OCI-LY1 (cell line): ENCODE results near the gene MRPL36.

Experiments
- H2AFZ ChIP-seq: fragments of 200-600 bp; sonication (generic), shearing (Covaris generic); 2 replicates; pipeline ENCODE4 v1.6.0; 2014; ENCODE audit warnings: antibody characterized with exemption, mild to moderate bottlenecking, low read length
- H3F3A ChIP-seq: fragments of 200-600 bp; sonication (generic), shearing (Covaris generic); 2 replicates; pipeline ENCODE4 v1.6.0; 2014; ENCODE audit warnings: mild to moderate bottlenecking, antibody characterized with exemption, low read length, moderate library complexity; ENCODE audit not compliant: insufficient read depth
- H3K27ac ChIP-seq: fragments of 200-600 bp; sonication (generic); 2 replicates; pipeline ENCODE4 v1.5.1; 2014; ENCODE audit warnings: low read length, mixed run types, mild to moderate bottlenecking, low read depth; ENCODE audit not compliant: poor library complexity, severe bottlenecking
- H3K27me3 ChIP-seq: fragments of 200-600 bp; sonication (generic); 2 replicates; pipeline ENCODE4 v1.6.0; 2014; ENCODE audit warnings: antibody characterized with exemption, mild to moderate bottlenecking, low read length, moderate library complexity; ENCODE audit not compliant: insufficient read depth
- H3K36me3 ChIP-seq: fragments of 200-600 bp; sonication (generic); 2 replicates; pipeline ENCODE4 v1.6.1; 2014; ENCODE audit warnings: mild to moderate bottlenecking, antibody characterized with exemption, low read length, moderate library complexity, mixed read lengths; ENCODE audit not compliant: insufficient read depth
- H3K4me1 ChIP-seq: fragments of 200-600 bp; sonication (generic); 2 replicates; pipeline ENCODE4 v1.5.1; 2014; ENCODE audit warnings: mild to moderate bottlenecking, low read length, moderate library complexity; ENCODE audit not compliant: insufficient read depth, severe bottlenecking
- H3K4me2 ChIP-seq: fragments of 200-600 bp; sonication (generic), shearing (Covaris generic); 2 replicates; pipeline ENCODE4 v1.6.1; 2014; ENCODE audit warnings: low read length
- H3K4me3 ChIP-seq: fragments of 200-600 bp; sonication (generic); 2 replicates; pipeline ENCODE4 v1.5.1; 2014; ENCODE audit warnings: low read length, low read depth, mild to moderate bottlenecking, mixed read lengths; ENCODE audit not compliant: poor library complexity, severe bottlenecking
- H3K79me2 ChIP-seq: fragments of 200-600 bp; shearing (Covaris generic); 2 replicates; pipeline ENCODE4 v1.6.1; 2016; ENCODE audit warnings: mixed run types, low read length, mixed read lengths; ENCODE audit not compliant: insufficient read depth
- H3K9ac ChIP-seq: fragments of 200-600 bp; sonication (generic), shearing (Covaris generic); 2 replicates; pipeline ENCODE4 v1.6.1; 2014; ENCODE audit warnings: mild to moderate bottlenecking, low read length, mixed read lengths
- H3K9me2 ChIP-seq: fragments of 200-600 bp; sonication (generic), shearing (Covaris generic); 2 replicates; pipeline ENCODE4 v1.6.1; 2014; ENCODE audit warnings: low read depth, mild to moderate bottlenecking, low read length, mixed read lengths
- H3K9me3 ChIP-seq: fragments of 200-600 bp; shearing (Covaris generic); 2 replicates; pipeline ENCODE4 v1.6.1; 2014; ENCODE audit warnings: low read length, mixed read lengths
- H4K20me1 ChIP-seq: fragments of 200-600 bp; sonication (generic), shearing (Covaris generic); 2 replicates; pipeline ENCODE4 v1.6.0; 2016; ENCODE audit warnings: mild to moderate bottlenecking, low read length; ENCODE audit not compliant: insufficient read depth
- CTCF ChIP-seq: fragments of 200-600 bp; sonication (generic), shearing (Covaris generic); IDR thresholded peaks from 2 replicates; pipeline ENCODE4 v1.5.1; 2017; ENCODE audit warnings: mild to moderate bottlenecking, antibody characterized with exemption, low read length, moderate library complexity, mixed read lengths
- EZH2 ChIP-seq: fragments of 200-600 bp; sonication (generic), shearing (Covaris generic); IDR thresholded peaks from 2 replicates; pipeline ENCODE4 v1.8.0; 2017; ENCODE audit warnings: borderline replicate concordance, mixed run types, mild to moderate bottlenecking, antibody characterized with exemption, low read length, moderate library complexity, mixed read lengths

The MRPL36 gene

GRCh38 chr5:1771149-1772065 lies 28.2 kb downstream of the MRPL36 start:
- H3K36me3 ChIP-seq = no peaks in the 10 kb centered on the region
- no peaks in the 10 kb centered on the region for H3F3A ChIP-seq
- H3K9me3 ChIP-seq = no peaks in the 10 kb centered on the region
- H3K4me3 ChIP-seq = no peak overlapping the region
- no peak overlapping the region for H3K4me2 ChIP-seq
- no peak for TF ChIP-seq EZH2
- no peak for TF ChIP-seq CTCF
- H3K9me2 ChIP-seq = no peaks in the 10 kb centered on the region
- no peak overlapping the region for H3K27ac ChIP-seq
- no peak overlapping the region for H3K9ac ChIP-seq
- no peaks in the 10 kb centered on the region for H4K20me1 ChIP-seq
- H2AFZ ChIP-seq = no peak overlapping the region
- H3K79me2 ChIP-seq = no peaks in the 10 kb centered on the region
- H3K27me3 ChIP-seq = peaks cover 9% of the 10 kb centered on the region; the same call in 1 of the 2 replicates
- H3K4me1 ChIP-seq = no peaks in the 10 kb centered on the region

GRCh38 chr5:1770443-1770802 lies 29.2 kb downstream of the MRPL36 start:
- Histone ChIP-seq H3K9me2 (no peaks in the 10 kb centered on the region), H3K4me1 (peaks cover 3% of the 10 kb centered on the region), H3K27ac (no peak overlapping the region), H3K4me3 (no peak overlapping the region), H3K9me3 (no peaks in the 10 kb centered on the region), H2AFZ (no peak overlapping the region), H3K79me2 (no peaks in the 10 kb centered on the region), H3K36me3 (no peaks in the 10 kb centered on the region; the same call in 1 of the 2 replicates), H4K20me1 (no peaks in the 10 kb centered on the region), H3F3A (no peaks in the 10 kb centered on the region), H3K4me2 (no peak overlapping the region), H3K27me3 (peaks cover 15% of the 10 kb centered on the region; the same call in 1 of the 2 replicates), H3K9ac (no peak overlapping the region)
- no peak for TF ChIP-seq CTCF
- TF ChIP-seq EZH2 = no peak

- Histone ChIP-seq H2AFZ (no peak overlapping the region), H3K9me2 (no peaks in the 10 kb centered on the region), H3K79me2 (no peaks in the 10 kb centered on the region), H3K4me1 (peaks cover 6% of the 10 kb centered on the region), H3F3A (no peaks in the 10 kb centered on the region), H3K27ac (no peak overlapping the region), H3K9me3 (no peaks in the 10 kb centered on the region), H3K9ac (no peak overlapping the region), H3K4me2 (no peak overlapping the region), H4K20me1 (no peaks in the 10 kb centered on the region), H3K36me3 (no peaks in the 10 kb centered on the region; the same call in 1 of the 2 replicates), H3K27me3 (peaks cover 16% of the 10 kb centered on the region; the same call in 1 of the 2 replicates), H3K4me3 (no peak overlapping the region)
- TF ChIP-seq EZH2 = no peak
- no peak for TF ChIP-seq CTCF
These were observed 29.7 kb downstream of the MRPL36 start for GRCh38 chr5:1769752-1770442.
